Measurements from ENCODE around the gene PIP4K2A.

The PIP4K2A gene

GRCh38 chr10:22634606-22635459, 79.5 kb downstream of the PIP4K2A start:
- Histone ChIP-seq H3K27ac (ENCODE audit: low read length) (no peak overlapping the region), H3K4me1 (ENCODE audit: control insufficient read depth in 1 of 2, insufficient read depth in 2 of 2, low read length in 2 of 2) (peaks cover 0 to 4% of the 10 kb centered on the region in 2 donors), H3K27me3 (ENCODE audit: low read depth, low read length) (no peaks in the 10 kb centered on the region), H3K9me3 (ENCODE audit: control insufficient read depth in 1 of 2, low read length in 2 of 2) (no peaks in the 10 kb centered on the region), H3K36me3 (ENCODE audit: control insufficient read depth in 1 of 2, insufficient read depth in 2 of 2, low read length in 2 of 2) (no peaks in the 10 kb centered on the region), H3K4me3 (ENCODE audit: low read depth in 1 of 2, low read length in 2 of 2) (no peak overlapping the region)

- H3K27ac ChIP-seq (ENCODE audit: low read length) = no peak overlapping the region
Observed at GRCh38 chr10:22634093-22634492, 80.3 kb downstream of the PIP4K2A start.

GRCh38 chr10:22633528-22633927, 80.8 kb downstream of the PIP4K2A start:
- Histone ChIP-seq H3K36me3 (ENCODE audit: control insufficient read depth in 1 of 2, insufficient read depth in 2 of 2, low read length in 2 of 2) (no peaks in the 10 kb centered on the region), H3K27ac (ENCODE audit: low read length) (no peak overlapping the region)

More at GRCh38 chr10:22634093-22634492, 80.3 kb downstream of the PIP4K2A start:
- Histone ChIP-seq H3K4me1 (ENCODE audit: control insufficient read depth in 1 of 2, insufficient read depth in 2 of 2, low read length in 2 of 2) (peaks cover 0 to 4% of the 10 kb centered on the region in 2 donors), H3K36me3 (ENCODE audit: control insufficient read depth in 1 of 2, insufficient read depth in 2 of 2, low read length in 2 of 2) (no peaks in the 10 kb centered on the region), H3K4me3 (ENCODE audit: low read depth in 1 of 2, low read length in 2 of 2) (no peak overlapping the region), H3K27me3 (ENCODE audit: low read depth, low read length) (no peaks in the 10 kb centered on the region), H3K9me3 (ENCODE audit: control insufficient read depth in 1 of 2, low read length in 2 of 2) (no peaks in the 10 kb centered on the region)

GRCh38 chr10:22633106-22633505, 81.3 kb downstream of the PIP4K2A start:
- Histone ChIP-seq H3K27ac (ENCODE audit: low read length) (no peak overlapping the region), H3K9me3 (ENCODE audit: control insufficient read depth in 1 of 2, low read length in 2 of 2) (no peaks in the 10 kb centered on the region), H3K4me1 (ENCODE audit: control insufficient read depth in 1 of 2, insufficient read depth in 2 of 2, low read length in 2 of 2) (peaks cover 0 to 4% of the 10 kb centered on the region in 2 donors), H3K4me3 (ENCODE audit: low read depth in 1 of 2, low read length in 2 of 2) (no peak overlapping the region), H3K27me3 (ENCODE audit: low read depth, low read length) (no peaks in the 10 kb centered on the region), H3K36me3 (ENCODE audit: control insufficient read depth in 1 of 2, insufficient read depth in 2 of 2, low read length in 2 of 2) (no peaks in the 10 kb centered on the region)

More at GRCh38 chr10:22633528-22633927, 80.8 kb downstream of the PIP4K2A start:
- Histone ChIP-seq H3K27me3 (ENCODE audit: low read depth, low read length) (no peaks in the 10 kb centered on the region), H3K4me3 (ENCODE audit: low read depth in 1 of 2, low read length in 2 of 2) (no peak overlapping the region), H3K4me1 (ENCODE audit: control insufficient read depth in 1 of 2, insufficient read depth in 2 of 2, low read length in 2 of 2) (peaks cover 0 to 4% of the 10 kb centered on the region in 2 donors), H3K9me3 (ENCODE audit: control insufficient read depth in 1 of 2, low read length in 2 of 2) (no peaks in the 10 kb centered on the region)

GRCh38 chr10:22631646-22632278, 82.6 kb downstream of the PIP4K2A start:
- Histone ChIP-seq H3K4me1 (ENCODE audit: control insufficient read depth in 1 of 2, insufficient read depth in 2 of 2, low read length in 2 of 2) (peaks cover 0 to 4% of the 10 kb centered on the region in 2 donors), H3K36me3 (ENCODE audit: control insufficient read depth in 1 of 2, insufficient read depth in 2 of 2, low read length in 2 of 2) (no peaks in the 10 kb centered on the region), H3K27me3 (ENCODE audit: low read depth, low read length) (no peaks in the 10 kb centered on the region), H3K27ac (ENCODE audit: low read length) (peak overlapping the region; percentile 28), H3K9me3 (ENCODE audit: control insufficient read depth in 1 of 2, low read length in 2 of 2) (no peaks in the 10 kb centered on the region), H3K4me3 (ENCODE audit: low read depth in 1 of 2, low read length in 2 of 2) (no peak overlapping the region)

- H3K4me1 ChIP-seq (ENCODE audit: control insufficient read depth in 1 of 2, insufficient read depth in 2 of 2, low read length in 2 of 2) = peaks cover 0 to 4% of the 10 kb centered on the region in 2 donors
- no peak overlapping the region for H3K4me3 ChIP-seq (ENCODE audit: low read depth in 1 of 2, low read length in 2 of 2)
- peak overlapping the region; percentile 67 for H3K27ac ChIP-seq (ENCODE audit: low read length)
- no peaks in the 10 kb centered on the region for H3K36me3 ChIP-seq (ENCODE audit: control insufficient read depth in 1 of 2, insufficient read depth in 2 of 2, low read length in 2 of 2)
- H3K27me3 ChIP-seq (ENCODE audit: low read depth, low read length) = no peaks in the 10 kb centered on the region
- H3K9me3 ChIP-seq (ENCODE audit: control insufficient read depth in 1 of 2, low read length in 2 of 2) = no peaks in the 10 kb centered on the region
Observed at GRCh38 chr10:22631185-22631584, 83.2 kb downstream of the PIP4K2A start.

- no peaks in the 10 kb centered on the region for H3K36me3 ChIP-seq (ENCODE audit: control insufficient read depth in 1 of 2, insufficient read depth in 2 of 2, low read length in 2 of 2)
- H3K9me3 ChIP-seq (ENCODE audit: control insufficient read depth in 1 of 2, low read length in 2 of 2) = no peaks in the 10 kb centered on the region
- no peaks in the 10 kb centered on the region for H3K27me3 ChIP-seq (ENCODE audit: low read depth, low read length)
- H3K4me3 ChIP-seq (ENCODE audit: low read depth in 1 of 2, low read length in 2 of 2) = no peak overlapping the region
- H3K27ac ChIP-seq (ENCODE audit: low read length) = peak overlapping the region; percentile 67
- H3K4me1 ChIP-seq (ENCODE audit: control insufficient read depth in 1 of 2, insufficient read depth in 2 of 2, low read length in 2 of 2) = peaks cover 0 to 7% of the 10 kb centered on the region in 2 donors
Observed at GRCh38 chr10:22630234-22631174, 83.9 kb downstream of the PIP4K2A start.

GRCh38 chr10:22629852-22630233, 84.5 kb downstream of the PIP4K2A start:
- H3K4me3 ChIP-seq (ENCODE audit: low read depth in 1 of 2, low read length in 2 of 2) = no peak overlapping the region

GRCh38 chr10:22629126-22629525, 85.3 kb downstream of the PIP4K2A start:
- Histone ChIP-seq H3K36me3 (ENCODE audit: control insufficient read depth in 1 of 2, insufficient read depth in 2 of 2, low read length in 2 of 2) (no peaks in the 10 kb centered on the region), H3K27ac (ENCODE audit: low read length) (no peak overlapping the region), H3K9me3 (ENCODE audit: control insufficient read depth in 1 of 2, low read length in 2 of 2) (no peaks in the 10 kb centered on the region), H3K4me3 (ENCODE audit: low read depth in 1 of 2, low read length in 2 of 2) (no peak overlapping the region), H3K4me1 (ENCODE audit: control insufficient read depth in 1 of 2, insufficient read depth in 2 of 2, low read length in 2 of 2) (peaks cover 0 to 9% of the 10 kb centered on the region in 2 donors), H3K27me3 (ENCODE audit: low read depth, low read length) (no peaks in the 10 kb centered on the region)

More at GRCh38 chr10:22629852-22630233, 84.5 kb downstream of the PIP4K2A start:
- Histone ChIP-seq H3K27me3 (ENCODE audit: low read depth, low read length) (no peaks in the 10 kb centered on the region), H3K36me3 (ENCODE audit: control insufficient read depth in 1 of 2, insufficient read depth in 2 of 2, low read length in 2 of 2) (no peaks in the 10 kb centered on the region), H3K4me1 (ENCODE audit: control insufficient read depth in 1 of 2, insufficient read depth in 2 of 2, low read length in 2 of 2) (peaks cover 0 to 10% of the 10 kb centered on the region in 2 donors), H3K27ac (ENCODE audit: low read length) (peak overlapping the region; percentile 67), H3K9me3 (ENCODE audit: control insufficient read depth in 1 of 2, low read length in 2 of 2) (no peaks in the 10 kb centered on the region)

- H3K36me3 ChIP-seq (ENCODE audit: control insufficient read depth in 1 of 2, insufficient read depth in 2 of 2, low read length in 2 of 2) = no peaks in the 10 kb centered on the region
- H3K27me3 ChIP-seq (ENCODE audit: low read depth, low read length) = no peaks in the 10 kb centered on the region
- no peak overlapping the region for H3K4me3 ChIP-seq (ENCODE audit: low read depth in 1 of 2, low read length in 2 of 2)
- peaks cover 0 to 9% of the 10 kb centered on the region in 2 donors for H3K4me1 ChIP-seq (ENCODE audit: control insufficient read depth in 1 of 2, insufficient read depth in 2 of 2, low read length in 2 of 2)
- H3K9me3 ChIP-seq (ENCODE audit: control insufficient read depth in 1 of 2, low read length in 2 of 2) = no peaks in the 10 kb centered on the region
- no peak overlapping the region for H3K27ac ChIP-seq (ENCODE audit: low read length)
Observed at GRCh38 chr10:22628309-22628708, 86.1 kb downstream of the PIP4K2A start.

- no peak overlapping the region for H3K27ac ChIP-seq (ENCODE audit: low read length)
- no peak overlapping the region for H3K4me3 ChIP-seq (ENCODE audit: low read depth in 1 of 2, low read length in 2 of 2)
- no peaks in the 10 kb centered on the region for H3K36me3 ChIP-seq (ENCODE audit: control insufficient read depth in 1 of 2, insufficient read depth in 2 of 2, low read length in 2 of 2)
- peaks cover 0 to 9% of the 10 kb centered on the region in 2 donors for H3K4me1 ChIP-seq (ENCODE audit: control insufficient read depth in 1 of 2, insufficient read depth in 2 of 2, low read length in 2 of 2)
- H3K9me3 ChIP-seq (ENCODE audit: control insufficient read depth in 1 of 2, low read length in 2 of 2) = no peaks in the 10 kb centered on the region
- no peaks in the 10 kb centered on the region for H3K27me3 ChIP-seq (ENCODE audit: low read depth, low read length)
Observed at GRCh38 chr10:22626784-22627183, 87.6 kb downstream of the PIP4K2A start.

All from muscle layer of duodenum (tissue), 2 donors.